GF-D8 (cell line): ENCODE data around the gene PTEN.
"Not testable (repeated sequence)": the region's sequence is repeated elsewhere in the genome, so short reads cannot be mapped to it uniquely, and the experiment has no call there.

Experiments
- DNase-seq: peaks from one replicate; lab custom pipeline; 2025; lab: John Stamatoyannopoulos, UW

The PTEN gene

DNA sequence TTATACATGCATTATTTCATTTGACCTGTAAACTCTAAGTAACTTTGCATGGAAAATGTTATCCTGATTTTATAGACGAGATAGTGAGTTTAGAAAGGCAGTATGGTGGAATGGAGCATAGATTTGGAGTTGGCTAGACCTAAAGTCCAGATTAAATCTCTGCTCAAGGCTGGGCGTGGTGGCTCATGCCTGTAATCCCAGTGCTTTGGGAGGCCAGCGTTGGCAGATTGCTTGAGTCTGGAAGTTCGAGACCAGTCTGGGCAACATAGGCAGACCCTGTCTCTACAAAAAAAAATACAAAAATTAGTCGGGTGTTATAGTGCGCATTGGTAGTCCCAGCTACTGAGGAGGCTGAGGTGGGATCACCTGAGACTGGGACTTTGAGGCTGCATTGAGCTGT is 9.4 kb downstream of the PTEN start:
- no peak for DNase-seq

DNA sequence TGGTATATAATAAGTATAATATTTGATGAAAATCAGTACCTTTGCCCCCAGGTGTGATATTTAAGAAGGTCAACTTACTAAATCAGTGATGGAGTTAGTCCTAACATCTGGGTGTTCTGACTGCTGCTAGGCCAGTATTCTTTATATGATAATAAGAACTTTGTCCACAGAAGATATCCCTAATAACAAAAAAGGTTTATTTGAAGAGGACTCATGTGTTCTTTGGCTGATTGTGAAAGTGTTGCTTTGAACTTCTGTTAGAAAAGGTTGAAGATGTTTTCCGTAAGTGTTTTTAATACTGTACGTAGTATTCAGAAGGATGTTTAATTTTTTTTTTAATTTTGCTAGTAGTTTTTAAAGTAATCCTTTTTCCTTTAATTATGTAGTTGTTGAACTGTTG is 10.2 kb downstream of the PTEN start:
- no peak for DNase-seq

GRCh38 chr10:87875929-87876571 is 12.6 kb downstream of the PTEN start:
- DNase-seq: no peak

GRCh38 chr10:87878664-87879459 is 15.4 kb downstream of the PTEN start:
- DNase-seq: peak; percentile 97

GRCh38 chr10:87880336-87880735 is 16.9 kb downstream of the PTEN start:
- DNase-seq: no peak

- DNase-seq: not testable (repeated sequence)
Measured at GRCh38 chr10:87881373-87882059, 18.1 kb downstream of the PTEN start.

GRCh38 chr10:87882555-87883294 is 19.3 kb downstream of the PTEN start:
- no peak for DNase-seq

DNA sequence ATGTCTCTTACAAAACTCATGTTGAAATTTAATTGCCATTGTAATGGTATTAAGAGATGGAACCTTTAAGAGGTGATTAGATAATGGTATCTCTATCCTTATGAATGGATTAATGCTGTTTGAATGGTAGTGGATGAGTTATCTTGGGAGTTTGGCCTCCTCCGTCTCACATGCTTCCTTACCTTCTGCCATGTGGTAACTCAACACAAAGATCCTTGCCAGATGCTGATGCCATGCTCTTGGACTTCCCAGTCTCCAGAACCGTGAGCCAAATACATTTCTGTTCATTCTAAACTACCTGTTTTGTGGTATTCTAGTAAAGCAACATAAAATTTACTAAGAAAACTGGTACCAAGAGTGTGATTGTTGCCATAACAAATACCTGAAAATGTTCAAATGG is 23.2 kb downstream of the PTEN start:
- no peak for DNase-seq

DNA sequence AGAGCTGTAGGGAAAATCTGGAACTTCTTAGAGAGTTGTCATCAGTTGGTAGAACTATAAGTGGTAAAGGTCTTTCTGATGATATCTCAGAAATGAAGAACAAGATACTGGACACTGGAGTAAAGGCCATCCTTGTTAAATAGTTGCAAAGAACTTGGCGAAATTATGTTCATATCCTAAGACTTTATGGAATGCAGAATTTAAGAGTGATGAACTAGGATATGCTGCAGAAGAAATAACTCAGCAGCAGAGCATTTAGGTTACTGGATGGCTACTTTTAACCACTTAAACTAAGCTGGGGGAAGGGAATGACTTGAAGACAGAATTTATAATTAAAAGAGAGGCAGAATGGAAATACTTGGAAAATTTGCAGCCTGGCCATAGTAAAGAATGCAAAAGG is 23.7 kb downstream of the PTEN start:
- no peak for DNase-seq

- no peak for DNase-seq
Measured at GRCh38 chr10:87887548-87888289, 24.3 kb downstream of the PTEN start.

DNA sequence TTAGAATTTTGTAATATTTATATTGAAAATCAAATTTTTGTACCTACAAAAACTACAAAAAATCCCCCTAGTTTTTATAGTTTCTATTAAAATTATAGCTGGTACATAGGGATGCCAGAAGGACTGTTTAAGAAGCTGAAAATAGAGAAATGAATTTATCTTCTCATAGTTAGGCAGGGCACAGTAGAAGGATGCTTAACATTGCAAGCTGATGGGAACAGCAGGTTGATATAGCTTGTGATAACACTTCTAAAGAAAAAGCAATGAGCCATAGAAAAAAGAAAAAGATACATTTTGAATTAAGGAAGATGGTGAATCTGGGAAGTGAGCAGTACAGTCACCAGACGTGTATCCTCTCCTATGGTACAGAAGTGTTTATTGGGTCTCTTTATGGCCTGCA is 32.0 kb downstream of the PTEN start:
- DNase-seq: no peak

DNA sequence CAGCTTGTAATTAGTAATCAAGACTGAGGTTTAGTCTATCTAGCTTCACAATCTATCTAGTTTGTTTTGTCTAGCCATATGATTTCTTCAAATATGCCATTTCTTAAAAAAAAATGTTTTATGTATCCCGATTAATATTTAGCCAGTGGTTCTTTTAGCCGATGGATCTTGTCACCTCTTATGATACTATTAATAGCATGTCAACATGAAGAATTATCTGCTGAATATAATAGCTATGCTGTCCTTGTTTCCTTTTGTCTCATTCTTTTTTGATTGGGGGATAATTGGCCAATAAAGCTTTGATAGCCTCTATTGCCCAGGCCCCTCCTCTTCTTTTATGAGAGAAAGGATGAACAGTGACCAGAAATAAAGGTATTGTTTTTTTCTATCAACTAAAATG is 32.8 kb downstream of the PTEN start:
- DNase-seq: no peak

DNA sequence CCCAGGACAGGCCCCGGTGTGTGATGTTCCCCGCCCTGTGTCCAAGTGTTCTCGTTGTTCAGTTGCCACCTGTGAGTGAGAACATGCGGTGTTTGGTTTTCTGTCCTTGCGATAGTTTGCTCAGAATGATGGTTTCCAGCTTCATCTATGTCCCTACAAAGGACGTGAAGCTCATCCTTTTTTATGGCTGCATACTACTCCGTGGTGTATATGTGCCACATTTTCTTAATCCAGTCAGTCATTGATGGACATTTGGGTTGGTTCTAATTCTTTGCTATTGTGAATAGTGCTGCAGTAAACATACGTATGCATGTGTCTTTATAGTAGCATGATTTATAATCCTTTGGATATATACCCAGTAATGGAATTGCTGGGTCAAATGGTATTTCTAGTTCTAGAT is 34.5 kb downstream of the PTEN start:
- not testable (repeated sequence) for DNase-seq

DNA sequence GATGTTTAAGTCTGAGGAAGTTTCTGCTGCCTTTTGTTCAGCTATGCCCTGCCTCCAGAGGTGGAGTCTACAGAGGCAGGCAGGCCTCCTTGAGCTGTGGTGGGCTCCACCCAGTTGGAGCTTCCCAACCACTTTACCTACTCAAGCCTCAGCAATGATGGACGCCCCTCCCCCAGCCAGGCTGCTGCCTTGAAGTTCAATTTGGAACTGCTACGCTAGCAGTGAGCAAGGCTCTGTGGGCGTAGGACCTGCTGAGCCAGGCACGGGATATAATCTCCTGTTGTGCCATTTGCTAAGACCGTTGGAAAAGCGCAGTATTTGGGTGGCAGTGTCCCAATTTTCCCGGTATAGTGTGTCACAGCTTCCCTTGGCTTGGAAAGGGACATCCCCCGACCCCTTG is 40.0 kb downstream of the PTEN start:
- DNase-seq: not testable (repeated sequence)

GRCh38 chr10:87913156-87913921 is 49.9 kb downstream of the PTEN start:
- DNase-seq: no peak

GRCh38 chr10:87915406-87915805 is 52.0 kb downstream of the PTEN start:
- DNase-seq: no peak

- peak; percentile 37 for DNase-seq
Measured at GRCh38 chr10:87915989-87916388, 52.6 kb downstream of the PTEN start.

GRCh38 chr10:87916515-87916914 is 53.1 kb downstream of the PTEN start:
- no peak for DNase-seq

- peak; percentile 92 for DNase-seq
Measured at GRCh38 chr10:87918254-87918859, 54.9 kb downstream of the PTEN start.

- no peak for DNase-seq
Measured at GRCh38 chr10:87920538-87920937, 57.1 kb downstream of the PTEN start.
